Measurements from ENCODE around the gene LHFPL3. TPM values are rescaled to one million over a fixed set of nuclear protein-coding genes. Genes with fewer than 3 reads are reported as not detected.
A peak's percentile ranks its signal among the peaks of the same experiment; 100 is the strongest.

LHFPL3 gene
- total RNA-seq, 1 donor from 2014 or later: 7.2 TPM

- no peak for DNase-seq (ENCODE audit: low spot score)
Observed at GRCh38 chr7:104846731-104847130, 518.3 kb downstream of the LHFPL3 start.

- peak; percentile 64 for DNase-seq (ENCODE audit: low spot score)
Observed at GRCh38 chr7:104848138-104848990, 520.0 kb downstream of the LHFPL3 start.

- DNase-seq (ENCODE audit: low spot score): no peak
Observed at GRCh38 chr7:104850374-104850773, 522.0 kb downstream of the LHFPL3 start.

DNA sequence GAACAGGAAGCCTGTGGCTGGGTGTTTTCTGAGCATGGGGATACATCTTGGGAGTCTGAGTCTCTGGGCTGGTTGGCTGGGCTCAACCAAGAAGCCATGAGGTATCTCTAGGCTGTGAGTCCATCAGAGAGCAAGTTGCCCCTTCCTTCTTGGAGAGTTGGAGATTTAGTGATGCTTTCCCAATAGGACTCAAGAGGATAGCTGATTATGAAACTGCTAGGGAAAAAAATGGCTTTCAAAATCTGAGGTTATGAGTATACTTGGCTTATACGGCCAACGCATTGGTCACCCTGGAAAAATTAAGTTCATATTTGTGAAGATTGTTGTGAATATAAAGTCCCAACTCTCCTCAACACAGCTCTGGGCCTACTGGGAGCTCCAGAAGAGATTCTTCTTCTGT is 522.9 kb downstream of the LHFPL3 start:
- no peak for DNase-seq (ENCODE audit: low spot score)

DNA sequence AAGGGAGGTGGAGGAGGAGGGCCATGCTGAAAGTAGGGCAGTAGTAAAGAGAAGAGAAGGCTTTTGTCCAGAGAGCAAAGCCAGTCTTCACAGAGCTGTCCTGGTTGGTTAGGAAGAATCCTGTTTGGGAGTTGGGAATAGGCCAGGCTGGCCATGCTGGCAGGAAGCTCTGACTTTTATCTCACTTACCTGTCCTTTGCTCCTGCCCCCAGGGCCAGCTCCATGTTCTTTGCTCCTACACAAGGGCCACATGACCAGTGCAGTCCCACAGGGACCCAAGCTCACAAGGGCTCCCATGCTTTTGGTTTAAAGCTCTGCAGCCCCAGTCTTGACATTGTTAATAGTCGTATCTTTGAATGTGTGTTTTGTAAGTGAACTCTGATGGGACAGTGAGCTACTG is 524.0 kb downstream of the LHFPL3 start:
- DNase-seq (ENCODE audit: low spot score): no peak

DNA sequence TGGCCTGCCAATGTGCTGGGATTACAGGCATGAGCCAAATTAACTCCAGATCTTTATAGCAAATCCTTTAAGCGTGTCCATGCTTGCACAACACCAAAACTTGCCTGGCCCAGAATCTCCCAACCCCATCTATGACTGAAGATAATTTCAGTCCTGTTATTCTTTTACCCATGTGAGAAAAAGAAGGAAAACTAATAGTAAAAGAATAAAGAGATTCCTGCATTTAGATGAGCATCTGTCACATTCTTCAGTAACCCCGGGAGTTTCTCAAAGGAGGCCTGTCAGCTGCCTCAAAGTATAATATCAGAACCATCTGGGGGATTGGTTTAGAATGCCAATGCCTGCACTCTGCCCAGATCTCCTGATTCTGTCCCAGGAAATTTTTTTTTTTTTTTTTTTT is 527.5 kb downstream of the LHFPL3 start:
- DNase-seq (ENCODE audit: low spot score): no peak

DNA sequence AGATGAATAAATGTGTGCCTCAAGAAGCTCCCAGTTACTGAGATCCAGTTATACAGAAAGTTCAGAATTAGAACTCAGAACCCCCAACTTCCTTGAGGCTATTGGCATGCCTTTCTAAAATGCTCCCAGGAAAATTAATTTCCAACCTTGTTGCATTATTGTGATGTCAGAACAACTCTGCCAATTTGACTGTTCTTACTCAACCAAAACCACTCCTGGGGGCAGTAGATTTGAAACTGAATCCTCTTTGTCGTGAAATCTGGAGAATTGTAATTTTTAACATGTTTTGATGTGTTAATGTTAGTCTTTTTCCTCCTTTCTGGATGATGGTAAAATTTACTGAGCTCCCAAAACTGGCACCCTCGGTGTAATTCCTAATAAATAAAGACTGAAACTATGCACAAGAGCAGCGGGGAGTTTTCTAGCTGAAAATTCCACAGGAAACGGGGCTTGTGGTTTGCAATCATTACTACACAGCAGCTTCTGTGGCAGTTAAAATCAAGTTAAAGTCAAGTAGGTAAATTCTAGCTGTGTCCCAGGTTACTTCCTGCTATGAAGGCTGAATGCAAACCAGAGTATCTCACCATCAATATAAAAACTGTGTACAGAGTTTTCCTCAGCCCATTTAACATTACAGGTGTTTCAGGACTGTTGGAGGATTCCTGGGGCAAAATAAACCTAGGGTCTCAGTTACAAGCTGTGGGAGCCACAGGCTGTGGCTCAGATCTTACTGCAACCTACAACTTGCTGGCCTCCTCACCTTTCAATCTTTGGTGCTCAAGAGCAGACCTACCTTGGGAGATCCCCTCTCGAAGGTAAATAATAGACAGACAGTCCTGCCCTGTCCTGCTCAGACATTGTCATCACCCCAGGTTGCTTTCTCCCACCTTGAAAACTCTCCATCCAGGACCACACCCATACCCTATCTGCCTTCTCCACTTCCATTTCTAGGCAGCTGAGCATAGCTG is 529.3 kb downstream of the LHFPL3 start:
- DNase-seq (ENCODE audit: low spot score): no peak

DNA sequence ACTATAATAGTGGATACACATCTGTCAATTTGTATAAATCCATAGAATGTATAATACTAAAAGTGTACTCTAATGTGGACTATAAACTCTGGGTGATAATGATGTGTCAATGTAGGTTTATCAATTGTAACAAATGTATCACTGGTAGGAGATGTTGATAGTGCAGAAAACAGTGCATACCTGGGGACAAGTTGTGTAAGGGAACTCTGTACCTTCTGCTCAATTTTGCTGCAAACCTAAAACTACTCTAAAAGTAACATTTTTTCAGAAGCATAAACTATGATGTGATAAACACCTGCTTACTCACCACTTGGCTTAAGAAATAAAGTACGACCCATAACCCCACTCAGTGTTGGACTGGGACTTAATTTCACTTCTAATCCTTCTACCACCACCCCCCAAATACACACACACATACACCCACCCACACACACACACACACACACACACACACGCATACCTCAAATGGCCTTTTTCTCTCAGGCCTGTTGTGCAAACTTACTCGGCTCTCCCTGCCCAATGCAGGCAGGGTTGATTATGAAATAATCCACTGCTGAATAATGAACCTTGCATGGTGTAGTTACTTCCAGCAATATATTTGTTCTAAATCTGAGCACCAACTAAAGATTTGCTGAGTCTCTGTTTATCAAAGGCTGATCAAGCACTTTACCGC is 531.5 kb downstream of the LHFPL3 start:
- no peak for DNase-seq (ENCODE audit: low spot score)

DNA sequence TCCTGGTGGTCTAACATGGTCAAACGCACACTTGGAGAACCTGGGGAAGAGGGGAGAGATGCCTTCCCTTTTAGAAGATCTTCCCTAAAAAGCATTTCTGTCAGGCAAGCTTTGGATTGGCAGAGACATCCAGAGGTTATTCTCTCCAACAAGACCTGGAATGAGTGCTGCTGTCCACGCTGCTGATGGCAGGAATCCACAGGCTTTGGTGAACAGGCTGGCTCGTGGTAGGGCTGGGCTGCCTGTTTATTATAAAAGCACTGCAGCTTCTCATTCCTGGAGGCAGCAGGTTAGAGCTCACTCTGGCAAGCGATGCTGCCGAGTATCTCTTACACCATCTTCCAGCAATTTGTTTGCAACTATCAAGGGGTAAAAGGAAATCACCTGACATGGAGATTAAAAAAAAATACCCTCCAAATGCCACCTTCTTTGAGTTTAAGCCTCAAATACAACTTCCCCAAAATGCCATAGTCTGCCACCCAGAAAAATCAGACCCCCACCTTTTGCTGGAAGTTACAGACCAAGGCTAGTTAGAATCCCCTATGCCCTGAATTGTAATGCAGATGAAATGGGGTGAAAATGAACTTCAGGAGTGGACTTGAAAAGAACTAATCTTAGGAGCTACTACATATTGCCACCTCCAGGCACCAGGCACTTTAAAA is 533.5 kb downstream of the LHFPL3 start:
- no peak for DNase-seq (ENCODE audit: low spot score)

- DNase-seq (ENCODE audit: low spot score): no peak
Observed at GRCh38 chr7:104862719-104863118, 534.3 kb downstream of the LHFPL3 start.

DNA sequence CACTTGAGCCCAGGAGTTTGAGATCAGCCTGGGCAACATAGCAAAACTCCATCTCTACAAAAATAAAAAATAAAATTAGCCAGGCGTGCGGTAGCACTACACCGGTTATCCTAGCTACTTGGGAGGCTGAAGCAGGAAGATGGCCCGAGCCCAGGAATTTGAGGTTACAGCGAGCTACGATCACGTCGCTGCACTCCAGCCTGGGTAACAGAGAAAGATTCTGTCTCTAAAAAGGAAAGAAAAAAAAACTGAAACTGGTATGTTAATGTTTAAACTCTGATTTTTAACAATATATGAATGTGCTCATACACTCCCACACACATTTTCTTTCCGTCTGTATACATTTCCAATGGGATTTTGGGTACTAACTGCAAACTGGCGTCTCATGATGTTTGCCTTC is 545.0 kb downstream of the LHFPL3 start:
- no peak for DNase-seq (ENCODE audit: low spot score)

- DNase-seq (ENCODE audit: low spot score): no peak
Observed at GRCh38 chr7:104878577-104878976, 550.2 kb downstream of the LHFPL3 start.

DNA sequence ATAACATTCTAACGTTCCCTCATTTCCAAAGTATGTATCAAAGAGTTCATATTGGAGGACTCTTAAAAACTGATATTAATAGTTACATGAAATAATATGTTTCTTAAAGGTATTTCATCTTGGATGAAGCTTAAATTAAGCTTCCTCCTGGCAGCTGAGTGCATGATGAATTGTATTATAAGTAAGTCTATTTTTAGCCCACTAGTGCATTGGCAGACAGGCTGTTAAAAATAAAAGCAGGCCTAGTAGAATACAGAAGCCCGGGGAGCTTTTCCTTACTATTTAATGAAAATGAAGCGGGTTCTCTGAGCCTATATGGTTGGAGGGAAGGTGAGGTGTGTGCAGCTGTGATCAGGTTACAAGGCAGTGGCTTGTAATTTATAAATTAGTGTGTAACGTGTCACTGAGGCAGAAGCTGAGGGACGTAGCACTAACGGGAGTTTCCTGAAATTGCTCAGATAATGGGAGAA is 554.9 kb downstream of the LHFPL3 start:
- DNase-seq (ENCODE audit: low spot score): peak; percentile 32

- peak; percentile 82 for DNase-seq (ENCODE audit: low spot score)
Observed at GRCh38 chr7:104883718-104884452, 555.5 kb downstream of the LHFPL3 start.

DNA sequence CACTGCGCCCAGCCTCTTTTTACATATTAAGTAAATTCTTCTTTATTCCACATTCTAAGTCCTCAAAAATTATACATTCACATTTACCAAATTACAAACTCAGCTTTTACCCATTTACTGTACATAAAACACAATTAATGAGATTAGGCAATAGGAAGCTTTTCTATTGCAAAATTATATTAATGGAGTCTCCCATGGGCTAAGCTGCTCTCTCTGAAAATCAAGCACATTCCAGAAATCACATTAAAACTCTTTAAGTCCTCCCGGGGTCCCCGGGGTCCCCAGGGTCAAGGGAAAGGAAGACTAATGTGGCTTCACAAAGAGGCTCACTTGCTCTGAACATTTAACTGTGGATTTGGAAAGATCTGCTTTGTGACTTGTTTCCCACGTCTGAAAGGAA is 558.2 kb downstream of the LHFPL3 start:
- peak; percentile 19 for DNase-seq (ENCODE audit: low spot score)

DNA sequence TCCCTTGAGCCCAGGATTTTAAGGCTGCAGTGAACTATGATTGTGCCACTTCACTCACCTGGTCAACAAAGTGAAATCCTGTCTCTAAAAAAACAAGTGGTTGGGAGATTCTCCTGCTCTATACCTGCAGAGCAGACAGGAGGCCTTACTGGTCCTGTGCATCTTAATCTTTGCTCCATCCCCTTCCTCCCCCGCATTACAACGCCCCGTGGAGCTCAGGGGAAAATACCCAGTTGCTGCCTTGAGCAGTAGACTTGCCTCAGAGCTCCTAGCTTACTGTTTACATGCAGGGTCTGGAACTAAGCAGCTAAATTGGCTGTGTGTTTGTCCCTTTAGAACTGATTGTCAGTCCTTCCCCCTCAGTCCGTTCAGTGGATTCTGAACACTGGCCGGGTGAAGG is 561.8 kb downstream of the LHFPL3 start:
- no peak for DNase-seq (ENCODE audit: low spot score)

DNA sequence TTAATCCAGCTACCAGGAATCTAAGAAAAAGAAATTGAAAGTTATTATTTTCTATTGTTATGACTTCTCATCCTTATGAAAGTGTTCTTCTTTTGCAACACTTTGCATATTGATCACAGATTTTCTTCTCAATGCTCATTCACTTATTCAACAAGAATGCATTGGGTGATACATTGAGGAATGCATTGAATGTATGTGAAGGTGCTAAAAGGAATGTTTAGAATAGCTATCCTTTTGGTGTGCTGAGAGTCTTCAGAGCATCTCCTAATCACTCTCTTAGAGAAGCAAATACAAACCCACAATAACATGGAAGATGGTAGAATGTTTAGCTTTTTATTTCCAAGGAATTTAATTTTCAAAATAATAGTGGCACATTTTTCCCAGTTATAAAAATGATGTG is 563.5 kb downstream of the LHFPL3 start:
- no peak for DNase-seq (ENCODE audit: low spot score)

GRCh38 chr7:104894314-104894713 is 565.9 kb downstream of the LHFPL3 start:
- no peak for DNase-seq (ENCODE audit: low spot score)

GRCh38 chr7:104894726-104895521 is 566.5 kb downstream of the LHFPL3 start:
- DNase-seq (ENCODE audit: low spot score): no peak
